Activated B cell treated with CpG ODN at 0.5 μM for 24 hours (primary cell): ENCODE data around the gene CLPSL2. TPM values are rescaled to one million over a fixed set of nuclear protein-coding genes. Genes with fewer than 3 reads are reported as not detected.

ENCODE experiments used
- ATAC-seq: fragments of 200-7000 bp; cut with Tn5 transposase; one replicate; pipeline ENCODE4 v1.10.0; 2021; ENCODE audit warnings: low read depth, mild to moderate bottlenecking, moderate library complexity
- CTCF ChIA-PET: fragments of 350-600 bp; sonication (Branson Sonifier 250); formaldehyde crosslinking; loops from one replicate; lab custom pipeline; 2021; ENCODE audit warnings: antibody characterized with exemption; lab: Charles Lee
- POLR2A ChIA-PET: fragments of 350-600 bp; sonication (Branson Sonifier 250); formaldehyde crosslinking; loops from one replicate; lab custom pipeline; 2021; ENCODE audit warnings: antibody characterized with exemption; lab: Charles Lee
- DNase-seq: peaks from one replicate; pipeline ENCODE4 v3.0.0; 2022
- H3K27ac Mint-ChIP-seq: one replicate; pipeline ENCODE4 v1.8.0; 2020; ENCODE audit warnings: mixed read lengths
- H3K27me3 Mint-ChIP-seq: one replicate; pipeline ENCODE4 v1.8.0; 2021; ENCODE audit warnings: mixed read lengths
- H3K36me3 Mint-ChIP-seq: one replicate; pipeline ENCODE4 v1.8.0; 2021; ENCODE audit warnings: low read depth, mixed read lengths
- H3K4me1 Mint-ChIP-seq: one replicate; pipeline ENCODE4 v1.8.0; 2021; ENCODE audit warnings: mixed read lengths
- H3K4me3 Mint-ChIP-seq: one replicate; pipeline ENCODE4 v1.8.0; 2020; ENCODE audit warnings: mild to moderate bottlenecking, mixed read lengths
- H3K9me3 Mint-ChIP-seq: one replicate; pipeline ENCODE4 v1.8.0; 2020; ENCODE audit warnings: mixed read lengths
- CTCF ChIP-seq: fragments of 200-600 bp; IDR thresholded peaks from one replicate; pipeline ENCODE4 v1.8.0; 2022; ENCODE audit warnings: antibody characterized with exemption, mild to moderate bottlenecking
- intact Hi-C: fragments of 100-400 bp; cut with micrococcal nuclease; formaldehyde crosslinking; loops from one replicate; pipeline ENCODE4 v1.15.1; 2024
- total RNA-seq: library from RNA; stranded (reverse); gene quantifications from 2 replicates; pipeline ENCODE4 v1.2.3, GENCODE V29; 2022

Gene CLPSL2
- total RNA-seq, 1 donor from 2014 or later, result not detected

GRCh38 chr6:35810971-35811698 is 34.7 kb downstream of the CLPSL2 start:
- H3K9me3 Mint-ChIP-seq, result no peaks in the 10 kb centered on the region
- TF ChIP-seq CTCF, result no peak
- no peak for DNase-seq
- H3K4me3 Mint-ChIP-seq, result no peak overlapping the region
- H3K36me3 Mint-ChIP-seq, result no peaks in the 10 kb centered on the region
- intact Hi-C loops, result no loop called here
- CTCF ChIA-PET, result no interaction called here
- POLR2A ChIA-PET, result no interaction called here
- ATAC-seq, result no peak
- H3K27ac Mint-ChIP-seq, result no peak overlapping the region
- H3K4me1 Mint-ChIP-seq, result no peaks in the 10 kb centered on the region
- H3K27me3 Mint-ChIP-seq, result peaks cover 24% of the 10 kb centered on the region

DNA sequence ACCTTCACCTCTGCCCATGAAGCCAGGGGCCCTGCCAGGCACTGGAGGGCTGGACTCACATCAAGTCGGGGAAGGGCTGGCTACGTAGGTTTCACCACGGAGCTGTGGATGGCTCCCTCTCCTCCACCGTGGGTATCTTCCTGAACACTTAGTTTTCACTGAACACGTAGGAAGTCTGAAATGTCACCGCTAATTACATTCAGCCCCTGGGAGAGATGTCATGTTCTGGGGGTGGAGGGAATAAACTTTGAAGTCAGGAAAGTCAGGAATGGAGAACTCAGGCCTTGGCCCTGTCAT is 35.2 kb downstream of the CLPSL2 start:
- Mint-ChIP-seq H3K4me1 (no peaks in the 10 kb centered on the region), H3K27me3 (peaks cover 19% of the 10 kb centered on the region), H3K36me3 (no peaks in the 10 kb centered on the region), H3K9me3 (no peaks in the 10 kb centered on the region), H3K4me3 (no peak overlapping the region), H3K27ac (no peak overlapping the region)
- TF ChIP-seq CTCF, result no peak
- no peak for ATAC-seq
- ChIA-PET POLR2A (no interaction called here), CTCF (no interaction called here)
- intact Hi-C loops, result no loop called here
- no peak for DNase-seq

DNA sequence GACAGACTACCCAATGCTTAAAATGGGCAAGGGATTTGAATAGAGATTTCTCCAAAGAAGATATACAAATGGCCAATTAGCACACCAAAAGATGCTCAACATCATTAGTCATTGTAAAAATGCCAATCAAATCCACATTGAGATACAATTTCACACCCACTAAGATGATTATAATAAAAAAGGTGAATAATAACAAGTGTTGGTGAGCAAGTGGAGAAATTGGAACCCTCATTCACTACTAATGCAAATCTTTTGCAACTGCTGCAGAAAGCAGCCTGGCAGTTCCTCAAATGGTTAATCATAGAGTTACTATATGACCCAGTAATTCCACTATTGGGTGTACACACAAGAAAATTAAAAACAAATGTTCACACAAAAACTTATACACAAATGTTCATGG is 41.1 kb downstream of the CLPSL2 start:
- intact Hi-C loops, result no loop called here
- Mint-ChIP-seq H3K4me1 (peaks cover 4% of the 10 kb centered on the region), H3K27me3 (peaks cover 6% of the 10 kb centered on the region)

DNA sequence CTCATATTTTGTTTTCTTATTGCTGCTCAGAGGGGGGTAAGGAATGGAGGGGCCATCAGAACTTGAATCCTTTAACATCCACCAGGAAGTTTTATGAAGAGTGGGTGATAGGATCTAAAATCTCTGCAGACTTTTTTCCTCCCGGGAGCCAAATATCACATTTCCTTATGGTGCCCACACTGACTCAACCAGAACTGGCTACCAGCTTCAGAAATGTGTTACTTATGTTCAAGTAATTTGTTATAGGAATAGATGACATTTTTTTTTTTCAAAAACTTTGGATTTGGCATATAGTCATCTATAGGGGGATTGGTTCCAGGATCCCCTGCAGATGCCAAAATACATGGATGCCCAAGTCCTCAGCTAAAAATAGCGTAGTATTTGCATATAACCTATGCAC is 47.2 kb downstream of the CLPSL2 start:
- POLR2A ChIA-PET, result no interaction called here

More for the DNA sequence above, 41.1 kb downstream of the CLPSL2 start:
- CTCF ChIA-PET, result no interaction called here
- H3K9me3 Mint-ChIP-seq, result peaks cover 9% of the 10 kb centered on the region
- DNase-seq (no peak), ATAC-seq (no peak)
- POLR2A ChIA-PET, result interaction anchor here (0.6 kb wide), 1 partner anchor 162 kb away, joined by 3 read pairs; no protein-coding TSS in a partner anchor
- H3K4me3 Mint-ChIP-seq, result no peak overlapping the region
- no peak for TF ChIP-seq CTCF
- no peak overlapping the region for H3K27ac Mint-ChIP-seq
- no peaks in the 10 kb centered on the region for H3K36me3 Mint-ChIP-seq

More for the DNA sequence above, 47.2 kb downstream of the CLPSL2 start:
- Mint-ChIP-seq H3K4me1 (peaks cover 4% of the 10 kb centered on the region), H3K4me3 (no peak overlapping the region), H3K9me3 (no peaks in the 10 kb centered on the region), H3K27ac (no peak overlapping the region), H3K27me3 (peaks cover 3% of the 10 kb centered on the region), H3K36me3 (no peaks in the 10 kb centered on the region)
- DNase-seq (no peak), ATAC-seq (no peak)
- intact Hi-C loops, result no loop called here
- CTCF ChIA-PET, result no interaction called here
- TF ChIP-seq CTCF, result no peak
